Measurements from ENCODE around the gene MED14. TPM values are rescaled to one million over a fixed set of nuclear protein-coding genes. Genes with fewer than 3 reads are reported as not detected.
"Not testable (repeated sequence)": the region's sequence is repeated elsewhere in the genome, so short reads cannot be mapped to it uniquely, and the experiment has no call there.

The MED14 gene
- total RNA-seq, 4 donors from 2014 or later = 21.6 to 37.6 (median 28.9) TPM

DNA sequence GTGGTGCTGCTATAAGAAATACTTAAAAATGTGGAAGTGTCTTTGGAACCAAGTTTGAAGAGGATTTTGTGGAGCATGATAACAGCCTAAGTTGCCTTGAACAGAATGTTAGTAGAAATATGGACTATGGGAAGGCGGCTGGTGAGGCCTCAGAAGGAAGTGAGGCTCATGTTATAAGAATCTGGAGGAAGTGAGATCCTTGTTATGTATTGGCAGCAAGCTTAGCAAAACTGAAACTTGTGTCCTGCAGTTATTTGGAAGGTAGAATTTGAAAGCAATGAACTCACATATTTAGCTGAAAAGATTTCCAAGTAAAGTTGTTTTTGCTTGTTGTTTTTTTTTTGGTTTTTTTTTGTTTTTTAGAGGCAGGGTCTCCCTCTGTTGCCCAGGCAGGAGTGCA, 13.6 kb upstream of the MED14 start:
- intact Hi-C loops (cut with DNase I) = no loop called here
- Histone ChIP-seq H3K36me3 (no peaks in the 10 kb centered on the region), H3K27me3 (no peaks in the 10 kb centered on the region), H3K9me3 (peaks cover 0 to 7% (median 0%) of the 10 kb centered on the region in 3 donors), H3K4me1 (no peaks in the 10 kb centered on the region), H3K27ac (no peak overlapping the region), H3K4me3 (no peak overlapping the region)
- 62 to 64% methylated on average over 1 of the region's 1 CpG for WGBS, 2 donors
- DNase-seq = no peak
- TF ChIP-seq, protein P1, sequence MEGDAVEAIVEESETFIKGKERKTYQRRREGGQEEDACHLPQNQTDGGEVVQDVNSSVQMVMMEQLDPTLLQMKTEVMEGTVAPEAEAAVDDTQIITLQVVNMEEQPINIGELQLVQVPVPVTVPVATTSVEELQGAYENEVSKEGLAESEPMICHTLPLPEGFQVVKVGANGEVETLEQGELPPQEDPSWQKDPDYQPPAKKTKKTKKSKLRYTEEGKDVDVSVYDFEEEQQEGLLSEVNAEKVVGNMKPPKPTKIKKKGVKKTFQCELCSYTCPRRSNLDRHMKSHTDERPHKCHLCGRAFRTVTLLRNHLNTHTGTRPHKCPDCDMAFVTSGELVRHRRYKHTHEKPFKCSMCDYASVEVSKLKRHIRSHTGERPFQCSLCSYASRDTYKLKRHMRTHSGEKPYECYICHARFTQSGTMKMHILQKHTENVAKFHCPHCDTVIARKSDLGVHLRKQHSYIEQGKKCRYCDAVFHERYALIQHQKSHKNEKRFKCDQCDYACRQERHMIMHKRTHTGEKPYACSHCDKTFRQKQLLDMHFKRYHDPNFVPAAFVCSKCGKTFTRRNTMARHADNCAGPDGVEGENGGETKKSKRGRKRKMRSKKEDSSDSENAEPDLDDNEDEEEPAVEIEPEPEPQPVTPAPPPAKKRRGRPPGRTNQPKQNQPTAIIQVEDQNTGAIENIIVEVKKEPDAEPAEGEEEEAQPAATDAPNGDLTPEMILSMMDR (IDR thresholded peaks at IDR 0.05) = no peak
- no peak for TF ChIP-seq POLR2A (IDR thresholded peaks at IDR 0.05)

DNA sequence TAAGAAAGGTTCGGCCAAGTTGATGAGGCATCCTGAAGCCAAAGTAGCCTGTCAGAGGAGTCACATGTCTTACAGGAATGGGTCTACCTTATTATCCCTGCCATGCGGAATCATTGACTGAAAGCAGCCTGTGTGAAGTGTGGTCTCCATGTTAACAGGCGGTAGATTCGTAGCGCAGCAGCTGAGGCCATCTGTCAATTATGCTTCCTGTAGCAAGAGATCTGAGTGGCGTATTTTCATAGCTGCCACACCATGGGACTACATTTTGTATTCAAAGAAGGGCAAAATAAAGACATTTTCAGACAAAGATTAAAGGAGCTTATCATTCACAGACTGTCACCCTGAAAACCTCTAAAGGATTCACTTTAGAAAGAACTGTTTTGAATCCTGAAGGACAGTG, 11.2 kb upstream of the MED14 start:
- Histone ChIP-seq H3K27me3 (no peaks in the 10 kb centered on the region), H3K9me3 (no peaks in the 10 kb centered on the region), H3K36me3 (no peaks in the 10 kb centered on the region), H3K4me3 (no peak overlapping the region), H3K27ac (no peak overlapping the region), H3K4me1 (no peaks in the 10 kb centered on the region)
- TF ChIP-seq POLR2A (IDR thresholded peaks at IDR 0.05) = no peak
- TF ChIP-seq, protein P1 (IDR thresholded peaks at IDR 0.05) = no peak
- no peak for DNase-seq
- WGBS, 2 donors = 77 to 86% methylated on average over 1 to 6 of the region's 6 CpGs
- intact Hi-C loops (cut with DNase I) = no loop called here

DNA sequence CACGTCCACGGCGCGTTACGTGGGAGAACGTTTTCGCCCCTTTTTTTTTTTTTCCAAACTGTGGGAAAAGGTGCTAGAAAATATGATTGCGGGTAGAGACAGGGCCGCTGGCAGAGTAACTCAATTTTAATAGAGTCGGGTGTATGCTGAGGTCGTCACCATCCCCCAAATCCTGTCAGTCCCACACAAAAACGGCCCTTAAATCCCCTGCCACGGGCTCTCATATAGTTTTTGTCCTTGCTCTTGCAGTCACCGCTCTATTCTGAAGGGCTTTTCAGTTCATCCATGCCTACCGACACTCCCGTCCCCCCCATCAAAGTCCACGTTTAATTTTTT, 796 bp upstream of the MED14 start:
- intact Hi-C loops (cut with DNase I) = no loop called here
- peak overlapping the region; percentile 74 to 89 (median 80) for H3K4me3 ChIP-seq
- TF ChIP-seq POLR2A (IDR thresholded peaks at IDR 0.05) = no peak
- TF ChIP-seq, protein P1 (IDR thresholded peaks at IDR 0.05) = no peak
- peaks cover 0 to 4% (median 0%) of the 10 kb centered on the region in 4 donors for H3K27me3 ChIP-seq
- no peaks in the 10 kb centered on the region for H3K36me3 ChIP-seq
- no peak for DNase-seq
- H3K4me1 ChIP-seq = peaks cover 0 to 32% (median 3%) of the 10 kb centered on the region in 3 donors
- H3K27ac ChIP-seq = peak overlapping the region; percentile 94 to 97 (median 96)
- no peaks in the 10 kb centered on the region for H3K9me3 ChIP-seq
- WGBS, 2 donors = 0 to 19% methylated on average over 16 to 17 of the region's 17 CpGs

DNA sequence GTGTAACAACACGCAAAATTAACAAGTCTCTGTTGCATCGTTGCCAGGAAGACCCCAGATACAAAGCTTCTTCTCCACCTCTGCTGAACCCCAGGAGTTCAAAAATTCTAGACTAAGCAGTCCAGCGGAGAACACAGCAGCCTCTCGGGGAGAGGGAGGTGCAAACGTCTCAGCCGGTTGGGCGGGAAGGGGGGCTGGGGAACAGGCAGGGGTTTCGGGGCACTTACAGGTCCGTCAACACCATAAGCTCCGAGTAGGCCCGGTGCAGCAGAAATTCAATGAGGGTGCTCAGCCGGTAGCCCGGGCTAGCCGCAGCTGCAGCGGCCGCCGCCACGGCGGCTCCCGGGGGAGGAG, 394 bp downstream of the MED14 start:
- Histone ChIP-seq H3K4me3 (peak overlapping the region; percentile 74 to 89 (median 80)), H3K9me3 (no peaks in the 10 kb centered on the region), H3K36me3 (no peaks in the 10 kb centered on the region), H3K27me3 (peaks cover 0 to 4% (median 0%) of the 10 kb centered on the region in 4 donors), H3K4me1 (peaks cover 0 to 40% (median 3%) of the 10 kb centered on the region in 3 donors), H3K27ac (peak overlapping the region; percentile 94 to 97 (median 96))
- no peak for TF ChIP-seq POLR2A (IDR thresholded peaks at IDR 0.05)
- TF ChIP-seq, protein P1 (IDR thresholded peaks at IDR 0.05) = no peak
- DNase-seq = no peak
- 0% methylated on average over 3 to 5 of the region's 20 CpGs for WGBS, 2 donors
- intact Hi-C loops (cut with DNase I) = no loop called here

DNA sequence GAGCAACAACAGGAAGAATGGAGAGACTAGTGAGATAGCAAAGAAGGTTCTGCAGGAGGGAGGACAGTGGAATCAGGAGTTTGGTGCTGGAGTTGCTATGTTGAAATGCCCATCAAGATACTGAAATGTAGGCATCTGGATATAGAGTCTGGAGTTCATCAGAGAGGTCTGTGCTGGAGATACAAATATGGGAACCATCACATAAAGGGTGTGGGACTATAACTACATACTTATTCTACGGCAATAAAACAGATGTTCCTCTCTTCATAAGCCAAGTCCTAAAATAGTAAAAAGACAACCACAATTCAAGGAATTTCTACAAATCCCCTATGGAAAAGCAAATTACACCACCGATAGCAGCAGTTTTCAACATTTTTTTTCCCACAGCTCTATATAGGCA, 1.6 kb downstream of the MED14 start:
- no peak overlapping the region for H3K27ac ChIP-seq
- H3K4me3 ChIP-seq = peak overlapping the region in 3 of 4 donors; percentile 74 to 89 (median 82)
- H3K9me3 ChIP-seq = no peaks in the 10 kb centered on the region
- peaks cover 0 to 4% (median 0%) of the 10 kb centered on the region in 4 donors for H3K27me3 ChIP-seq
- TF ChIP-seq, protein P1 (IDR thresholded peaks at IDR 0.05) = no peak
- no peak for TF ChIP-seq POLR2A (IDR thresholded peaks at IDR 0.05)
- WGBS, 2 donors = 21 to 62% methylated on average over 2 of the region's 2 CpGs
- peaks cover 0 to 40% (median 3%) of the 10 kb centered on the region in 3 donors for H3K4me1 ChIP-seq
- no peak for DNase-seq
- H3K36me3 ChIP-seq = no peaks in the 10 kb centered on the region
- intact Hi-C loops (cut with DNase I) = no loop called here

DNA sequence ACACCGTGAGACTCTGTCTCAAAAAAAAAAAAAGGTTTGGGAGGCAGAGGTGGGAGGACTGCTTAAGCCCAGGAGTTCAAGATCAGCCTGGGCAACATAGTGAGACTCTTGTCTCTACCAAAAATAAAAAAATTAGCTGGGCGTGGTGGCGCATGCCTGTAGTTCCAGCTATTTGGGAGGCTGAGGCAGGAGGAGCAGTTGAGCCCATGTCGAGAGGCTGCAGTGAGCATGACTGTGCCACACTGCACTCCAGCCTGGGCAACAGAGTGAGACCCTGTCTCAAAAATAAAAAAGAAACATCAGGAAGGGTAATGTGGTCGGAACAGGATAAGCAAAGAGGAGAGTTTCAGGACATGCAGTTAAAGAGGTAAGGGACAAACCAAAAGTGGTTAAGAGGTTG, 2.8 kb downstream of the MED14 start:
- DNase-seq = not testable (repeated sequence)
- 85 to 94% methylated on average over 5 of the region's 5 CpGs for WGBS, 2 donors

More for the DNA sequence above, 2.8 kb downstream of the MED14 start:
- peaks cover 0 to 40% (median 3%) of the 10 kb centered on the region in 3 donors for H3K4me1 ChIP-seq
- H3K4me3 ChIP-seq; intact Hi-C loops (cut with DNase I); H3K27ac ChIP-seq; H3K27me3 ChIP-seq; H3K36me3 ChIP-seq; H3K9me3 ChIP-seq: not testable (repeated sequence)

All from esophagus squamous epithelium (tissue), 5 donors.